KMS-11 (cell line): Measurements from ENCODE around the gene RPS10.
"Not testable (repeated sequence)": the region's sequence is repeated elsewhere in the genome, so short reads cannot be mapped to it uniquely, and the experiment has no call there.

Experiments
- H2AFZ ChIP-seq: fragments of 200-600 bp; sonication (generic); 2 replicates; pipeline ENCODE4 v1.6.1; 2016; ENCODE audit warnings: antibody characterized with exemption, mixed run types, low read depth
- H3K27ac ChIP-seq: fragments of 200-600 bp; sonication (generic); 2 replicates; pipeline ENCODE4 v1.6.1; 2016; ENCODE audit warnings: mild to moderate bottlenecking, mixed run types
- H3K27me3 ChIP-seq: fragments of 200-600 bp; sonication (generic); 2 replicates; pipeline ENCODE4 v1.6.1; 2017; ENCODE audit warnings: mild to moderate bottlenecking, low read depth, mixed run types, moderate library complexity; ENCODE audit not compliant: insufficient read depth
- H3K36me3 ChIP-seq: fragments of 200-600 bp; sonication (generic); 2 replicates; pipeline ENCODE4 v1.6.1; 2017; ENCODE audit warnings: mild to moderate bottlenecking, mixed run types; ENCODE audit not compliant: insufficient read depth
- H3K4me1 ChIP-seq: fragments of 200-600 bp; sonication (generic); 2 replicates; pipeline ENCODE4 v1.6.1; 2016; ENCODE audit warnings: mild to moderate bottlenecking, low read depth, mixed run types; ENCODE audit not compliant: poor library complexity, severe bottlenecking
- H3K4me2 ChIP-seq: fragments of 200-600 bp; sonication (generic); 2 replicates; pipeline ENCODE4 v1.7.0; 2016; ENCODE audit warnings: mild to moderate bottlenecking, mixed run types
- H3K4me3 ChIP-seq: fragments of 200-600 bp; sonication (generic); IDR thresholded peaks from 2 replicates; pipeline ENCODE4 v1.6.1; 2017; ENCODE audit warnings: low read depth, low read length, mixed read lengths; ENCODE audit not compliant: insufficient read depth
- H3K79me2 ChIP-seq: fragments of 200-600 bp; sonication (generic); 2 replicates; pipeline ENCODE4 v1.6.1; 2016; ENCODE audit warnings: low read depth, mixed run types; ENCODE audit not compliant: insufficient read depth
- H3K9ac ChIP-seq: fragments of 200-600 bp; sonication (generic); 2 replicates; pipeline ENCODE4 v1.6.1; 2016; ENCODE audit warnings: mild to moderate bottlenecking, mixed run types
- H4K20me1 ChIP-seq: fragments of 200-600 bp; sonication (generic); 2 replicates; pipeline ENCODE4 v1.6.1; 2016; ENCODE audit warnings: mild to moderate bottlenecking, mixed run types; ENCODE audit not compliant: insufficient read depth
- CTCF ChIP-seq: fragments of 200-600 bp; sonication (generic); conservative IDR thresholded peaks from 2 replicates; pipeline ENCODE4 v1.6.1; 2017; ENCODE audit warnings: low read depth, mild to moderate bottlenecking, antibody characterized with exemption, low read length, moderate library complexity, mixed read lengths

Gene RPS10

DNA sequence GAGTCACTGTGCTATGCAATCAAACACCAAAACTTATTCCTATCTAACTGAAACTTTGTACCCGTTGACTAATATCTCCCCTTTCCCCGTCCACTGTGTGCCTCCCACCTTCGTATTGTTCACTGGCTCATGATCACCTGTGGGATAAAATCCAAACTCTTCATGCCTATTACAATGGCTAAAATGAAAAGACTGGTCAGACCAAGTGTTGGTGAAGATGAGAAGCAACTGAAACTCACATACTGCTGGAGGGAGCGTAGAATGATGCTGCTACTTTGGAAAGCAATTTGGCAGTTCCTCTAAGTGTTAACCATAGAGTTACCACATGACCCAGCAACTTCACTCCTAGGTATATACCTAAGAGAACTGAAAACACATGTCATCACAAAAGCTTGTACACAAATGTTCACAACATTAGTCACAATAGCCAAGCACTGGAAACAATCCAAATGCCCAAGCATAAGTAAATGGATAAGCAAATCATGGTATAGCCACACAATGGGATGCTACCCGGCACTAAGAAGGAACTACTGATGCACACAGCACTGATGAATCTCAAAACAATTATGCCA is 13.1 kb downstream of the RPS10 start:
- Histone ChIP-seq H3K27ac (no peak overlapping the region), H3K4me2 (no peak overlapping the region), H4K20me1 (no peaks in the 10 kb centered on the region; the same call in 1 of the 2 replicates), H3K4me1 (no peaks in the 10 kb centered on the region), H3K36me3 (peaks cover 10% of the 10 kb centered on the region; the same call in 1 of the 2 replicates), H2AFZ (no peak overlapping the region), H3K4me3 (no peak overlapping the region), H3K9ac (no peak overlapping the region), H3K27me3 (no peaks in the 10 kb centered on the region), H3K79me2 (no peaks in the 10 kb centered on the region)
- no peak for TF ChIP-seq CTCF

DNA sequence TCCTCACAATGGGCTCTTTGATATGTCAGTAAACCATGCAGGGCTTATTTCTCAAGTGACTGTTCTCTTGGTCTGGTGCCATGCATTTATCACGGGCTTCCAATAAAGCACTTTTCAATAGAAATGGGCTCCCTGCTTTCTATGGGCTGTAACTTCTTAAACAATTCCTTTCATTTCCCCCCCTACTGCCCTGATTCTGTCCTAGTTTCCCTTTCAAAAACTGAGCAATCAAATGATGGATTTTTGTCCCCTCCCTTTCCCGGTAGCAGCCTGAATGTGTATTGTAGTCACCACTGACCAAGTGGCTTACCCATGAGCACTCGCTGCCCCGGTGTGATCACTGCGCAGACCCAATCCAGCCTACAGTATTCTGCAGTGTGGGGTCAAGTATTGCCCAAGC is 13.9 kb downstream of the RPS10 start:
- Histone ChIP-seq H3K79me2 (no peaks in the 10 kb centered on the region), H3K27me3 (no peaks in the 10 kb centered on the region), H2AFZ (no peak overlapping the region), H4K20me1 (no peaks in the 10 kb centered on the region), H3K36me3 (peaks cover 5% of the 10 kb centered on the region; the same call in 1 of the 2 replicates), H3K9ac (no peak overlapping the region), H3K4me2 (no peak overlapping the region), H3K4me3 (no peak overlapping the region), H3K27ac (no peak overlapping the region), H3K4me1 (no peaks in the 10 kb centered on the region)
- TF ChIP-seq CTCF: no peak

GRCh38 chr6:34407915-34408314 is 18.0 kb downstream of the RPS10 start:
- not testable (repeated sequence) for H3K4me1 ChIP-seq, H2AFZ ChIP-seq, H3K27ac ChIP-seq, H3K36me3 ChIP-seq, H3K27me3 ChIP-seq, H3K4me3 ChIP-seq, H4K20me1 ChIP-seq, H3K4me2 ChIP-seq, H3K79me2 ChIP-seq, H3K9ac ChIP-seq

- H4K20me1 ChIP-seq: no peaks in the 10 kb centered on the region
- no peak overlapping the region for H2AFZ ChIP-seq
- H3K79me2 ChIP-seq: peaks cover 5% of the 10 kb centered on the region
- no peak overlapping the region for H3K4me3 ChIP-seq
- H3K4me1 ChIP-seq: peaks cover 10% of the 10 kb centered on the region
- TF ChIP-seq CTCF: no peak
- no peak overlapping the region for H3K27ac ChIP-seq
- no peak overlapping the region for H3K4me2 ChIP-seq
- H3K27me3 ChIP-seq: no peaks in the 10 kb centered on the region
- no peaks in the 10 kb centered on the region for H3K36me3 ChIP-seq
- no peak overlapping the region for H3K9ac ChIP-seq
Observed at GRCh38 chr6:34396518-34396917, 29.4 kb downstream of the RPS10 start.

- Histone ChIP-seq H4K20me1 (peaks cover under 1% of the 10 kb centered on the region; the same call in 1 of the 2 replicates), H3K79me2 (peaks cover 31% of the 10 kb centered on the region), H3K4me3 (no peak overlapping the region), H3K27ac (no peak overlapping the region), H3K9ac (no peak overlapping the region), H3K27me3 (no peaks in the 10 kb centered on the region), H3K4me2 (no peak overlapping the region), H3K36me3 (no peaks in the 10 kb centered on the region), H3K4me1 (peaks cover 13% of the 10 kb centered on the region), H2AFZ (no peak overlapping the region)
- no peak for TF ChIP-seq CTCF
Observed at GRCh38 chr6:34393966-34394305, 31.9 kb downstream of the RPS10 start.
